Pancreas (tissue), 10 donors: ENCODE results near the gene CPO. TPM values are rescaled to one million over a fixed set of nuclear protein-coding genes. Genes with fewer than 3 reads are reported as not detected.

ENCODE experiments used
- ATAC-seq, 4 donors: fragments of 200-7000 bp; cut with Tn5 transposase; one replicate each; pipeline versions ENCODE4 v1.8.0 to v1.9.1; 2020; ENCODE audit warnings: mild to moderate bottlenecking in 4 of 4, moderate library complexity in 4 of 4
- DNase-seq, 6 donors: peaks; one replicate each; pipeline ENCODE4 v3.0.0-alpha.2; 2020
- FAIRE-seq: peaks from 2 replicates; lab custom pipeline; 2012; peaks lifted over from hg19 to GRCh38; lab: Jason Lieb, UNC
- H3K27ac ChIP-seq, 4 donors: fragments of 200-600 bp; sonication (generic); 1 replicate in 3 of 4; 2 replicates in 1 of 4; pipeline versions ENCODE4 v1.5.0 to v1.8.0; 2020
- H3K27me3 ChIP-seq, 4 donors: fragments of 200-600 bp; one replicate each; pipeline ENCODE4 v1.8.0; 2021
- H3K36me3 ChIP-seq, 3 donors: fragments of 200-600 bp; sonication (generic) in 1 of 3; one replicate each; pipeline versions ENCODE4 v1.5.0 to v1.8.0; 2020 to 2021
- H3K4me1 ChIP-seq, 3 donors: fragments of 200-600 bp; one replicate each; pipeline ENCODE4 v1.8.0; 2021
- H3K4me3 ChIP-seq, 4 donors: fragments of 200-600 bp; sonication (generic) in 2 of 4; one replicate each; pipeline versions ENCODE4 v1.5.0 to v1.8.0; 2020 to 2021
- H3K9me3 ChIP-seq, 4 donors: fragments of 200-600 bp; one replicate each; pipeline ENCODE4 v1.8.0; 2021
- WGBS, 2 donors: extraction: QIAGEN DNeasy Blood & Tissue Kit; methylation state at CpG; one replicate each; pipeline ENCODE4 v1.1.7; 2013; 5-methylcytosine and 5-hydroxymethylcytosine counted together
- intact Hi-C, 3 donors: fragments of 100-400 bp; cut with DNase I; formaldehyde crosslinking; loops; one replicate each; pipeline versions ENCODE4 v1.11.1 to v1.14.2; 2022
- polyA plus RNA-seq, 2 donors: library from polyadenylated mRNA; stranded (reverse); fragments of 200-250 nt; gene quantifications; one replicate each; pipeline ENCODE4 v1.2.3, GENCODE V29; 2013
- total RNA-seq, 6 donors: library from RNA; stranded (reverse); fragmentation: NEBNext Ultra II Directional in 4 of 6; extraction: Animal tissue kit (Norgen Biotek cat#: 25700) in 4 of 6; gene quantifications; one replicate each; pipeline versions ENCODE4 v1.2.1 to v1.2.4, GENCODE V29; 2021 to 2023
- TF ChIP-seq, protein P1 (sequence below), 4 donors: fragments of 200-600 bp; sonication (generic) in 3 of 4; IDR thresholded peaks; one replicate each; pipeline versions ENCODE4 v1.5.0 to v1.8.0; 2021; ENCODE audit warnings: antibody characterized with exemption in 4 of 4
- donor health status: healthy with polysubstance abuse.
- donor health status: DM: no; HTN: no; CAD: no; lungs with moderate emphysema.
- donor health status: DM: no; HTN: no; CAD: no.
- donor health status: control.
- donor health status: control.
- donor health status: Bipolar disorder and iron deficiency.
- donor health status: DM: yes; HTN: yes; CAD: no.
- donor health status: DM: no; HTN: no; CAD: no.
- donor health status: DM: no; HTN: no; CAD: no.
- donor health status: DM: yes; HTN: yes; CAD: no.

The CPO gene
- total and polyA plus RNA-seq, 8 donors, result 0.12 to 1.3 (median 0.16) TPM; not detected in 1

DNA sequence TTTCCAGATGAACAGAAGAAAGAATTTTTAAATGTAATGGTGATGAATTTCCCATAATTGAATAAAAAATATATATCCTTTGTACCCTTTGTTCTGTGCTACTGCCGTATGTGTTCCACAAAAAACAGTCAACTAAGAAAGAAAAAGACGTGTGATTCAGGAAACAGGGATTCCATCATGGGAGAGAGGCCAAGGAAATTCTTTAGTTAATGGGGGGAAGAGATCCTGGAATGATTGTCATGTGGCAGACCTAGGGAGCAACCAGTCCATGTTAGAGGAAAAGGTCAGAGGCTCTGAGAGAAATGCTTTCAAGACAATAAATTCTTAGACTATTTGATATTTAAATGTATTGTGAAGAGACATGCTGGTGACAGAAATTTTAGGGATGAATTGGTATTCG is 76.6 kb downstream of the CPO start:
- Histone ChIP-seq H3K9me3 (no peaks in the 10 kb centered on the region), H3K27me3 (no peaks in the 10 kb centered on the region), H3K4me1 (no peaks in the 10 kb centered on the region), H3K4me3 (no peak overlapping the region), H3K36me3 (no peaks in the 10 kb centered on the region), H3K27ac (no peak overlapping the region)
- no peak for FAIRE-seq
- TF ChIP-seq, protein P1, sequence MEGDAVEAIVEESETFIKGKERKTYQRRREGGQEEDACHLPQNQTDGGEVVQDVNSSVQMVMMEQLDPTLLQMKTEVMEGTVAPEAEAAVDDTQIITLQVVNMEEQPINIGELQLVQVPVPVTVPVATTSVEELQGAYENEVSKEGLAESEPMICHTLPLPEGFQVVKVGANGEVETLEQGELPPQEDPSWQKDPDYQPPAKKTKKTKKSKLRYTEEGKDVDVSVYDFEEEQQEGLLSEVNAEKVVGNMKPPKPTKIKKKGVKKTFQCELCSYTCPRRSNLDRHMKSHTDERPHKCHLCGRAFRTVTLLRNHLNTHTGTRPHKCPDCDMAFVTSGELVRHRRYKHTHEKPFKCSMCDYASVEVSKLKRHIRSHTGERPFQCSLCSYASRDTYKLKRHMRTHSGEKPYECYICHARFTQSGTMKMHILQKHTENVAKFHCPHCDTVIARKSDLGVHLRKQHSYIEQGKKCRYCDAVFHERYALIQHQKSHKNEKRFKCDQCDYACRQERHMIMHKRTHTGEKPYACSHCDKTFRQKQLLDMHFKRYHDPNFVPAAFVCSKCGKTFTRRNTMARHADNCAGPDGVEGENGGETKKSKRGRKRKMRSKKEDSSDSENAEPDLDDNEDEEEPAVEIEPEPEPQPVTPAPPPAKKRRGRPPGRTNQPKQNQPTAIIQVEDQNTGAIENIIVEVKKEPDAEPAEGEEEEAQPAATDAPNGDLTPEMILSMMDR (IDR thresholded peaks at IDR 0.05), result no peak
- no peak for ATAC-seq
- intact Hi-C loops, result no loop called here
- 44 to 48% methylated on average over 3 of the region's 3 CpGs for WGBS, 2 donors
- no peak for DNase-seq

Other genes with a start within 250 kb of the CPO start
- not detected for gene DYTN, start 221.1 kb upstream of the CPO start, total RNA-seq
- not detected for gene DYTN, start 221.1 kb upstream of the CPO start, polyA plus RNA-seq
- 1 to 10 TPM in 2 of 6 donors, under 1 TPM in 4; 0.47 to 1.6 (median 0.74) TPM for gene MDH1B, start 174.2 kb upstream of the CPO start, total RNA-seq
- gene MDH1B, start 174.2 kb upstream of the CPO start, polyA plus RNA-seq, result 1 to 10 TPM in 1 of 2 donors, under 1 TPM in 1; 0.95 to 2.7 TPM
- gene FASTKD2, start 173.9 kb upstream of the CPO start, total RNA-seq, result 10 to 100 TPM in 3 of 6 donors, 1 to 10 TPM in 3; 7.3 to 11.6 (median 10.2) TPM
- gene FASTKD2, start 173.9 kb upstream of the CPO start, polyA plus RNA-seq, result 10 to 100 TPM in 1 of 2 donors, 1 to 10 TPM in 1; 3.6 to 11.9 TPM
- gene KLF7, start 226.4 kb downstream of the CPO start, total RNA-seq, result 10 to 100 TPM in 1 of 6 donors, 1 to 10 TPM in 5; 2.4 to 15.0 (median 6.8) TPM
- 1 to 10 TPM; 2.5 to 3.1 TPM for gene KLF7, start 226.4 kb downstream of the CPO start, polyA plus RNA-seq